ENCODE results near the gene UPB1.

The UPB1 gene

DNA sequence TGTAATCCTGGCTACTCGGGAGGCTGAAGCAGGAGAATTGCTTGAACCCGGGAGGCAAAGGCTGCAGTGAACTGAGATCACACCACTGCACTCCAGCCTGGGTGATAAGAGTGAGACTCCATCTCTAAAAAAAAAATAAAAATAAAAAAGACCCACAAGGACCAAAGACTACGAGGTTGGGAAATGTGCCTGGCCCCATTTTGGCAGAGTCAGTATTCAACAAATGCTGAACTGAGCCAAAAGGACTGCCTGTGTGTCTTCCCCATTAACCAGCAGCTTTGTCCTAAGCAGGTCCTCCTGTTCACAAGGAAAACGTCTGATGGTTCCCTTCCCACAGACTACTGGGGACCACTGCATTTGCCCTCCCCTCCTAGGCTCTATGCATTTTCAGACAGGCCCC lies 40.1 kb upstream of the UPB1 start:
- TF ChIP-seq, protein P1, sequence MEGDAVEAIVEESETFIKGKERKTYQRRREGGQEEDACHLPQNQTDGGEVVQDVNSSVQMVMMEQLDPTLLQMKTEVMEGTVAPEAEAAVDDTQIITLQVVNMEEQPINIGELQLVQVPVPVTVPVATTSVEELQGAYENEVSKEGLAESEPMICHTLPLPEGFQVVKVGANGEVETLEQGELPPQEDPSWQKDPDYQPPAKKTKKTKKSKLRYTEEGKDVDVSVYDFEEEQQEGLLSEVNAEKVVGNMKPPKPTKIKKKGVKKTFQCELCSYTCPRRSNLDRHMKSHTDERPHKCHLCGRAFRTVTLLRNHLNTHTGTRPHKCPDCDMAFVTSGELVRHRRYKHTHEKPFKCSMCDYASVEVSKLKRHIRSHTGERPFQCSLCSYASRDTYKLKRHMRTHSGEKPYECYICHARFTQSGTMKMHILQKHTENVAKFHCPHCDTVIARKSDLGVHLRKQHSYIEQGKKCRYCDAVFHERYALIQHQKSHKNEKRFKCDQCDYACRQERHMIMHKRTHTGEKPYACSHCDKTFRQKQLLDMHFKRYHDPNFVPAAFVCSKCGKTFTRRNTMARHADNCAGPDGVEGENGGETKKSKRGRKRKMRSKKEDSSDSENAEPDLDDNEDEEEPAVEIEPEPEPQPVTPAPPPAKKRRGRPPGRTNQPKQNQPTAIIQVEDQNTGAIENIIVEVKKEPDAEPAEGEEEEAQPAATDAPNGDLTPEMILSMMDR (IDR thresholded peaks at IDR 0.05; ENCODE audit: insufficient read depth, low read depth, low read length, missing control alignments), result no peak
- no peak for DNase-seq (ENCODE audit: low read depth)
- H3K4me3 ChIP-seq (ENCODE audit: low read length), result no peak overlapping the region

DNA sequence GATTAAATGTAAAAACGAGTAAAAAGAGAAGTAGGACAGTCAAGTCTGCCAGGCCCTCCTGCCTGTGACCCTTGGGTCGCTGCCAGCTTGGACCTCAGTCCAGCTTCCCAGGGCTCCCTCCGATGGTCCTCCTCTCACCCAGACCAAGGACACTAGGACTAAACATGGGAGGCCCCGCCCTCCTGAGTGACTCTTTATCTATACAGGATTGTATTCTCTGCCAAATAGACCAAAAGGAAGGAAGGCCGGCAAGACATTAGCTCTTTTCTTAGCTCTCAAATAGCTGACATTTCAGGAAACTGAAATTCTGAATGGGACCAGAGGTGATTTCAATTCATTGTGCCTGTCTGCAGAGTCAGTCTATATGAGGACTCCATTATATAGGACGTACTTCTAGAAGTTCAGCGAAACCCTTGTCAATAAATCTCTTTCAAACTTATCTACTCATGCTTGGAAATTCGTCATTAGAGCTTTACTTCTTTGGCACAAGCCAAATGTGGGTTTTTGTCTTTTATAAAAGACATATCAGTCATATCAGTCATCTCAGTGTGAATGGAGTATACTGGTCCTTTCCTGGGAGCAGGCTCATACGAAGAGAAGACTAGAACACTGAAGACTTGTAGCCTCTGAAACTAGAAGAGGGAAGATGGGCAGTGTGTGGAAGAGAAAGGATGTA lies 39.2 kb upstream of the UPB1 start:
- no peak for DNase-seq (ENCODE audit: low read depth)
- TF ChIP-seq, protein P1 (IDR thresholded peaks at IDR 0.05; ENCODE audit: insufficient read depth, low read depth, low read length, missing control alignments), result no peak

DNA sequence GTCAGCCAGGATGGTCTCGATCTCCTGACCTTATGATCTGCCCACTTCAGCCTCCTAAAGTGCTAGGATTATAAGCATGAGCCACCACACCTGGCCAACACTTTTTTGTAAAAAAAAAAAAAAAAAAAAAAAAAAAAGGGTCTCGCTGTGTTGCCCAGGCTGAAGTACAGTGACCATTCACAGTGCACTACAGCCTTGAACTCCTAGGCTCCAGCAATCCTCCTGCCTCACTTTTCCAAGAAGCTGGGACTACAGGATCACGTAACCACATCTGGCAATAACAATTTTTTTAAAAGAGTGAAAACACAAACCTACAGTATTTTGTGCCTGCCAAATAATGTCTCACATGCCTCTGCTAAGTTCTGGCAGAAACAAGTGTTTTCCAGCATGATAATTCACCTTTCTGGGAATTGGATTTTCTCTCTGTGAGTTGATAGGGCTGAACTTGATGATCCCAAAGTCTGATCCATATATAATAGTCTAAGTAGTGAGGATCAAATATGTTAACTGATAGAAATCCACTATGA lies 37.2 kb upstream of the UPB1 start:
- no peak for DNase-seq (ENCODE audit: low read depth)
- TF ChIP-seq, protein P1 (IDR thresholded peaks at IDR 0.05; ENCODE audit: insufficient read depth, low read depth, low read length, missing control alignments), result no peak
- no peak overlapping the region for H3K4me3 ChIP-seq (ENCODE audit: low read length)

More for the DNA sequence above, 39.2 kb upstream of the UPB1 start:
- H3K4me3 ChIP-seq (ENCODE audit: low read length), result no peak overlapping the region

DNA sequence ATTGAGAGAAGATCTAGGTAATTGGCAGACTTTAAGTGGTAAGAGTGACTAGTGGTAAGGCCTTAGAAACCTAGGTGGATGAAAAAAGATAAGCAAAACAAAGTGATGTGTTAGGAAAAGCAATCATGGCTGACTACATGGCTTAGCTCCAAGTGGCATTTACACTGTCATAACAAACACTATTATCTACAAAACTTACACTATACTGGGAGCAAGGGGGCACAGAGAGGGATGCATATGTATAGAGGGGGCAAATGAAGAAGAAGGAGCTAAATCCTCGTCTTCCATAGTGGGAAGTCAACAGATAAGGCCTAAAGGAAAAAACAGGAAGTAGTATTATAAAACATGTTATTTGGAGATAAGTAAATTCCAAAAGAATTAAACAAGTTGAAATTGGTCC lies 35.2 kb upstream of the UPB1 start:
- H3K4me3 ChIP-seq (ENCODE audit: low read length), result no peak overlapping the region
- no peak for DNase-seq (ENCODE audit: low read depth)
- TF ChIP-seq, protein P1 (IDR thresholded peaks at IDR 0.05; ENCODE audit: insufficient read depth, low read depth, low read length, missing control alignments), result no peak

DNA sequence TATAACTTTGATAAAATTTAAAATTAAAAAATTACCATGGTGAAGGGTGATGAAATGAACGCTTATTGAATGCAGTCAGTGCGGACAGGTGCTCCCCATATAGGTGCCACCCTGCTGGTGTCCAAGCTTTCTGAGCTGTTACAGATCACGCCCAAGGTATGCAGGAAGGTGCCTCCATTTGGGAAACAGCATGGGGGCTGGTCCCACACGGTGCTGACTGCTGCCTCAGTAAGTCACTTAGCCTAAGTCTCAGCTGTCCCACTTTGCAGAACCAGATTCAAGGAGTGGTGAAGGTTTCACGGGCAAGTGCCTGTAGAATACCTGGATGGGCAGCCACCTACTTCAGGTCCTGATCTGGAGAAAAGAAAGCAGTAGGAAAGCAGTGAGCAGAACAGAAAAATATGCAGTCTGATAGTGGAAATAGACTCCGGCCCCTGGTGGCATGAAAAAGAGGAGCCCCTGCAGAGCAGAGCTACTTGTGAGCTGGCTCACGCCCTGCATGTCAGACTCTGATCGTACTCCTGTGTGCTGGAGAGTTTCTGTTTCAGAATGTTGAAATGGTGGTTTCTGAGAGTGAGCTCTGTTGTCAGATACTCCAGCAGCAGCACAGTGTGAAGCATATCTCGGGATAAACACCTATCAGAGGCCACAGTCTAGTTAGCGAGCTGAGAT lies 34.6 kb upstream of the UPB1 start:
- TF ChIP-seq, protein P1 (IDR thresholded peaks at IDR 0.05; ENCODE audit: insufficient read depth, low read depth, low read length, missing control alignments), result no peak
- no peak for DNase-seq (ENCODE audit: low read depth)
- H3K4me3 ChIP-seq (ENCODE audit: low read length), result no peak overlapping the region

DNA sequence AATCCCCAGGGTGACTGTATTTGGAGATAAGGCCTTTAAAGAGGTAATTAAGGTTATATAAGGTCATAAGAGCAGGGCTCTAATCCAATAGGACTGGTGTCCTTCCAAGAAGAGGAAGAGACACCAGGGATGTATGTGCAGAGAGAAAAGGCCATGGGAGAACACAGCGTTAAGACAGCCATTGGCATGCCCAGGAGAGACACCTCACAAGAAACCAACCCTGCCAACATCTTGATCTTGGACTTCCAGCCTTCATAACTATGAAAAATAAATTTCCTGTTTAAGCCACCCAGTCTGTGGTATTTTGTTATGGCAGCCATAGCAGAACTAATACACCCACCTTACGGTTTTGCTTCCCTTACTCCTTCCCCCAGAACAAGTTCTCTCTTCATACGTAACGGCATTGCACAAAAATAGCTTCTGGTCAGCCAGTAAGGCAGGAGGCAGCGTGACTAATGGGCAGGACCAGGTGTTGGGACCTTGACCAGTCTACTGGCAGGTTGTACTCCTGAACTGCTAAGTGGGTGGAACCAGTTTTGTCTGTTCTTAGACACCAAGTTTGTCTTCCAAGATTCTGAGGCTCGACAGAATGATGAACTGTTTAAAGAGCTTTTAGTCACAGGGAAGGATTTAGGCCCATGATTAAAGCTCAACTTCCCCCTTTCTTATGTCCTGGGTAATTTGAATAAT lies 31.9 kb upstream of the UPB1 start:
- DNase-seq (ENCODE audit: low read depth), result no peak
- H3K4me3 ChIP-seq (ENCODE audit: low read length), result no peak overlapping the region
- TF ChIP-seq, protein P1 (IDR thresholded peaks at IDR 0.05; ENCODE audit: insufficient read depth, low read depth, low read length, missing control alignments), result no peak

All from epithelial cell of esophagus (primary cell).